ENCODE data around the gene CBX8. TPM values are rescaled to one million over a fixed set of nuclear protein-coding genes. Genes with fewer than 3 reads are reported as not detected.

CBX8 gene
- total RNA-seq, 2 experiments from 2014 or later, result 5.3 to 6.5 TPM

DNA sequence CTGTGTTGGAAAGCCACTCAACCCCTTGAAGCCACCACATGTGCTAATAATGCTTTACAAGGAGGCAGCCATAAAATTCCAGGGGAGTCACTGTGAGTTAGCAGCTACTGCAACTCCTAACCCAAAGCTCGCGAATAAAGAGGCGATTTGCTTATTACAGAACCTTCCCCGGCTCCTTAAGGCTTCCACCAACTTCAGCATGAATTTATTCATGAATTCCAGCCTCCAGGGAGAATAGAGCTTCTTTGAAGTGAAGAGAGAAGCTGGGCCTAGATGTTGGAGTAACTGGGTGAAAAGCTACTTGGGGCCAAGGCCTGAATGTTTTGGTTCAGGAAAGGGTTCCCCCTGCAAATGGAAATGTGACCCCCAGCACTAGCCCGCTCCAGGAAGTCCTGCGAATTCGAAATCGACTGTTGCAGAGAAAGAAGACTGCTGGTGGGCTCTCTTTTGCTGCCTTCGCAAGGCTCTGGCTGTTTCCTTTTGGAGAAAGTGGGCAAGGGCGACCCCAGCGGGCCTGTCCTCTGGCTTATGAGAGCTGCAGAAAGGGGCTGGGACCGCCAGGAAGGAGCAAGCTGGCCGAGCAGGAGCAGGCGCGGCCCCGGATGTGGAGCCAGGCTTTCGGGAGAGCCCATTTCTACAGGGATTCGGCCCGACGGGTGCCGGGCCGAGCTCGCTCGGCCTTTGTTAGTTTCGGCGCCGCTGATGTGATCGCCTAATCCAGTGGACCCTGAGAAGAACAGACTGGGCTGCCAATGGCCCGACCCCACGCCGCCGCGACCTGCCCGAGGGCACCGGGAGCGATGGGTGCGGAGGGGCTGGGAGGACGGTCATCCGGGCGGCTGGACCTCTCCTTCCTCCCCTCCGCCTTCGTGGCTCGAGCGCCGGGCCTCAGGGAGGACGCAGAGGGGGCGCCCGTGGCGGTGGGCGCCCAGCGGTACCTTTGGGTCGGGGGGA is 7.6 kb downstream of the CBX8 start:
- H3K4me1 Mint-ChIP-seq (ENCODE audit: low read depth), result peaks cover 9% of the 10 kb centered on the region
- Histone ChIP-seq H3K36me3 (ENCODE audit: insufficient read depth, low read length) (no peaks in the 10 kb centered on the region), H3K4me3 (ENCODE audit: low read length) (no peak overlapping the region), H3K27ac (ENCODE audit: low read depth in 1 of 2, low read length in 2 of 2) (no peak overlapping the region), H3K9me3 (ENCODE audit: control insufficient read depth in 1 of 2, insufficient read depth in 1 of 2, low read length in 2 of 2) (peaks cover 0 to 32% of the 10 kb centered on the region in 2 experiments), H3K4me1 (ENCODE audit: insufficient read depth, low read length) (peaks cover 32% of the 10 kb centered on the region), H3K27me3 (ENCODE audit: control insufficient read depth in 1 of 2, insufficient read depth in 2 of 2, low read length in 2 of 2) (peaks cover 63 to 84% of the 10 kb centered on the region in 2 experiments)
- H3K27me3 Mint-ChIP-seq, result peaks cover 70% of the 10 kb centered on the region
- ATAC-seq (ENCODE audit: poor library complexity) (no peak), DNase-seq (no peak)
- H3K36me3 Mint-ChIP-seq (ENCODE audit: low read depth), result peaks cover 3% of the 10 kb centered on the region
- H3K9me3 Mint-ChIP-seq, result no peaks in the 10 kb centered on the region
- intact Hi-C loops (cut with DNase I, micrococcal nuclease), result loop anchor here in 1 of 2 experiments (1.0 kb wide), 1 partner anchor 127 kb away; no protein-coding TSS in a partner anchor
- ChIA-PET CTCF (interaction anchor here (1.0 to 1.8 kb wide), 8 partner anchors 14 to 219 kb away, joined by 3 to 7 read pairs (median 4); partner anchors contain the start of gene CBX4), POLR2A (interaction anchor here (1.2 kb wide), 2 partner anchors 10 to 50 kb away, joined by 4 read pairs; partner anchors contain the start of gene CBX4)
- H3K4me3 Mint-ChIP-seq, result no peak overlapping the region
- no peak overlapping the region for H3K27ac Mint-ChIP-seq
- TF ChIP-seq, protein P1, sequence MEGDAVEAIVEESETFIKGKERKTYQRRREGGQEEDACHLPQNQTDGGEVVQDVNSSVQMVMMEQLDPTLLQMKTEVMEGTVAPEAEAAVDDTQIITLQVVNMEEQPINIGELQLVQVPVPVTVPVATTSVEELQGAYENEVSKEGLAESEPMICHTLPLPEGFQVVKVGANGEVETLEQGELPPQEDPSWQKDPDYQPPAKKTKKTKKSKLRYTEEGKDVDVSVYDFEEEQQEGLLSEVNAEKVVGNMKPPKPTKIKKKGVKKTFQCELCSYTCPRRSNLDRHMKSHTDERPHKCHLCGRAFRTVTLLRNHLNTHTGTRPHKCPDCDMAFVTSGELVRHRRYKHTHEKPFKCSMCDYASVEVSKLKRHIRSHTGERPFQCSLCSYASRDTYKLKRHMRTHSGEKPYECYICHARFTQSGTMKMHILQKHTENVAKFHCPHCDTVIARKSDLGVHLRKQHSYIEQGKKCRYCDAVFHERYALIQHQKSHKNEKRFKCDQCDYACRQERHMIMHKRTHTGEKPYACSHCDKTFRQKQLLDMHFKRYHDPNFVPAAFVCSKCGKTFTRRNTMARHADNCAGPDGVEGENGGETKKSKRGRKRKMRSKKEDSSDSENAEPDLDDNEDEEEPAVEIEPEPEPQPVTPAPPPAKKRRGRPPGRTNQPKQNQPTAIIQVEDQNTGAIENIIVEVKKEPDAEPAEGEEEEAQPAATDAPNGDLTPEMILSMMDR (IDR thresholded peaks at IDR 0.05), result no peak

DNA sequence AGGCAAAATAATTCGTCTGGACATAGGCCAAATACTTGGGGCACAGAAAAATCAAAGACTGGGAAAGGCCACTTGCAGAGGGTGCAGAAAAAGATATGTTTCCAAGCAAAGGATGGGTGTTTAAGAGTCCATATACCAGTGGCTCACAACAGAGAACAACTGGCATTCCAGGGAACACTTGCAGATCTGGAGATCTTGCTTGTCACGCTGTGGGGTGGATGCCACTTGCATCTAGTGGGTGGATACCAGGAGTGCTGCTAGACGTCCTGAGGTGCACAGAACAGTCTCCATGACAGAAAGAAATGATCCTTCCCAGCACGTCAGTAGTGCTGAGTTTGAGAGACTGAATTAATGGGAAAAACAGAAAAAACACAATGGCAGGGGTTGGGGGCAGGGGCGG is 8.4 kb downstream of the CBX8 start:
- H3K4me1 Mint-ChIP-seq (ENCODE audit: low read depth), result peaks cover 9% of the 10 kb centered on the region
- Histone ChIP-seq H3K9me3 (ENCODE audit: control insufficient read depth in 1 of 2, insufficient read depth in 1 of 2, low read length in 2 of 2) (peaks cover 0 to 37% of the 10 kb centered on the region in 2 experiments), H3K4me3 (ENCODE audit: low read length) (no peak overlapping the region), H3K4me1 (ENCODE audit: insufficient read depth, low read length) (peaks cover 32% of the 10 kb centered on the region), H3K36me3 (ENCODE audit: insufficient read depth, low read length) (no peaks in the 10 kb centered on the region), H3K27me3 (ENCODE audit: control insufficient read depth in 1 of 2, insufficient read depth in 2 of 2, low read length in 2 of 2) (peaks cover 68 to 83% of the 10 kb centered on the region in 2 experiments), H3K27ac (ENCODE audit: low read depth in 1 of 2, low read length in 2 of 2) (no peak overlapping the region)
- H3K4me3 Mint-ChIP-seq, result no peak overlapping the region
- CTCF ChIA-PET, result interaction anchor here (1.2 to 1.8 kb wide), 6 partner anchors 13 to 51 kb away, joined by 3 to 7 read pairs (median 4); partner anchors contain the start of gene CBX4
- no peaks in the 10 kb centered on the region for H3K36me3 Mint-ChIP-seq (ENCODE audit: low read depth)
- POLR2A ChIA-PET, result interaction anchor here (1.2 kb wide), 2 partner anchors 9 to 51 kb away, joined by 4 read pairs; partner anchors contain the start of gene CBX4
- intact Hi-C loops (cut with DNase I, micrococcal nuclease), result no loop called here
- peaks cover 67% of the 10 kb centered on the region for H3K27me3 Mint-ChIP-seq
- ATAC-seq (ENCODE audit: poor library complexity) (no peak), DNase-seq (no peak)
- no peaks in the 10 kb centered on the region for H3K9me3 Mint-ChIP-seq
- TF ChIP-seq, protein P1 (IDR thresholded peaks at IDR 0.05), result no peak
- H3K27ac Mint-ChIP-seq, result no peak overlapping the region

DNA sequence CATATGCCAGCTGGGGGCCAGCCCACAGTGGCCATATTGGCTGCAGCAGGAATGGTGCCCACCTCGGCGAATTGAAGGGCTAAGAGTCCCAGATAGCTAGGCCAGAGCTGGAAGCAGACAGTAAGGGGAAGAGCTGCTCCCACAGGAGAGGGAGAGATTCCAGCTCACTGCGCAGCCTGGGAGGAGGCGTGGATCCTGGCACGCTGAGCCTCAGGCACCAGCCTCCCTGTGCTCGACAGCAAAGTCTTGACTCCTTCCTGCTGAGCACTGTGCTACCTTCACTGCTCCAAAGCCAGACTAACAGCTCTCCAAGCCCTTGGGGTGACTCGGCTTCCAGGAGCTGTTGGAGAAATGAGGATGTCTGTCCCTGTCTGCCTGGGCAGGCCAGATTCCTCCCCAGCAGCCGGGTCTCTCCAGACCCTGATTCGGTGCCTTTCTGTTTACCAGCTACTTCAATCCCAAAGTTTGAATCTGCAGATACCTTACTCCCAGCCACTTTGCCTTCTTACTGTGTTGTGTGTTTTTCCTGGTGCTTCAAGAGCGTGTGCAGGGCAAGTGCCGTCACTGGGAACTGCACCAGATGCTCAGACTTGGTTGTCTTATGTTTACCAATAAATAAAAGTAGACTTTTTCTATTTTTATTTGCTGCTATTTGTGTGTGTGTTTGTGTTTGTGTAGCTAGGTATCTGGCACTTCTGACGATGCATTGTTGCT is 9.8 kb downstream of the CBX8 start:
- ATAC-seq (ENCODE audit: poor library complexity), result no peak
- Histone ChIP-seq H3K4me3 (ENCODE audit: low read length) (no peak overlapping the region), H3K27me3 (ENCODE audit: control insufficient read depth in 1 of 2, insufficient read depth in 2 of 2, low read length in 2 of 2) (peaks cover 67 to 79% of the 10 kb centered on the region in 2 experiments), H3K36me3 (ENCODE audit: insufficient read depth, low read length) (no peaks in the 10 kb centered on the region), H3K9me3 (ENCODE audit: control insufficient read depth in 1 of 2, insufficient read depth in 1 of 2, low read length in 2 of 2) (peaks cover 0 to 34% of the 10 kb centered on the region in 2 experiments), H3K27ac (ENCODE audit: low read depth in 1 of 2, low read length in 2 of 2) (no peak overlapping the region), H3K4me1 (ENCODE audit: insufficient read depth, low read length) (peaks cover 28% of the 10 kb centered on the region)
- intact Hi-C loops (cut with DNase I, micrococcal nuclease), result no loop called here
- peaks cover 71% of the 10 kb centered on the region for H3K27me3 Mint-ChIP-seq
- ChIA-PET POLR2A (no interaction called here), CTCF (no interaction called here)
- TF ChIP-seq, protein P1 (IDR thresholded peaks at IDR 0.05), result no peak
- no peak for DNase-seq
- H3K4me1 Mint-ChIP-seq (ENCODE audit: low read depth), result peaks cover 4% of the 10 kb centered on the region
- H3K9me3 Mint-ChIP-seq, result no peaks in the 10 kb centered on the region
- no peak overlapping the region for H3K4me3 Mint-ChIP-seq
- no peak overlapping the region for H3K27ac Mint-ChIP-seq
- no peaks in the 10 kb centered on the region for H3K36me3 Mint-ChIP-seq (ENCODE audit: low read depth)
